ENCODE data around the gene LETM1.

The LETM1 gene

GRCh38 chr4:1822568-1823544, 33.1 kb downstream of the LETM1 start:
- Histone ChIP-seq H3K4ac (ENCODE audit: low read depth, low read length) (no peak overlapping the region), H3K27me3 (ENCODE audit: insufficient read depth, low read length) (no peaks in the 10 kb centered on the region), H3K36me3 (ENCODE audit: control insufficient read depth in 1 of 2, insufficient read depth in 2 of 2, low read length in 2 of 2) (peaks cover 64% of the 10 kb centered on the region in 2 experiments), H3K9me3 (ENCODE audit: insufficient read depth, low read depth, low read length) (no peaks in the 10 kb centered on the region), H4K91ac (ENCODE audit: low read depth, low read length) (no peak overlapping the region), H2AFZ (ENCODE audit: insufficient read depth, low read length, poor library complexity) (no peak overlapping the region), H3K4me3 (ENCODE audit: low read depth, low read length) (no peak overlapping the region), H2AK5ac (ENCODE audit: low read length) (no peak overlapping the region), H3K4me1 (ENCODE audit: control insufficient read depth in 1 of 2, insufficient read depth in 2 of 2, low read length in 2 of 2) (no peaks in the 10 kb centered on the region), H2BK5ac (ENCODE audit: low read depth, low read length, poor library complexity) (no peak overlapping the region), H3K4me2 (ENCODE audit: low read length) (no peak overlapping the region), H4K8ac (ENCODE audit: low read depth, low read length) (no peak overlapping the region), H3K18ac (ENCODE audit: low read length) (no peak overlapping the region), H2BK12ac (ENCODE audit: low read length) (no peak overlapping the region), H3K23ac (ENCODE audit: low read length) (no peak overlapping the region), H3K79me1 (ENCODE audit: low read length) (no peaks in the 10 kb centered on the region), H4K12ac (ENCODE audit: low read depth, low read length) (no peak overlapping the region), H3K14ac (ENCODE audit: low read length) (no peak overlapping the region), H3K27ac (ENCODE audit: low read depth, low read length) (no peak overlapping the region), H3K79me2 (ENCODE audit: control insufficient read depth, insufficient read depth, low read length, poor library complexity) (no peaks in the 10 kb centered on the region), H3K9ac (ENCODE audit: low read length) (no peak overlapping the region), H2BK120ac (ENCODE audit: insufficient read depth, low read length, poor library complexity) (no peak overlapping the region)
- no peak for DNase-seq
- WGBS (ENCODE audit: extremely low coverage, insufficient coverage, insufficient read length), result no CpG with 5 or more reads among the region's 37 CpGs

GRCh38 chr4:1821679-1822567, 34.0 kb downstream of the LETM1 start:
- no peak overlapping the region for H3K18ac ChIP-seq (ENCODE audit: low read length)
- no peak overlapping the region for H2BK120ac ChIP-seq (ENCODE audit: insufficient read depth, low read length, poor library complexity)
- no peak overlapping the region for H3K4me2 ChIP-seq (ENCODE audit: low read length)
- H3K79me1 ChIP-seq (ENCODE audit: low read length), result no peaks in the 10 kb centered on the region
- H3K79me2 ChIP-seq (ENCODE audit: control insufficient read depth, insufficient read depth, low read length, poor library complexity), result no peaks in the 10 kb centered on the region
- H4K8ac ChIP-seq (ENCODE audit: low read depth, low read length), result no peak overlapping the region
- H4K12ac ChIP-seq (ENCODE audit: low read depth, low read length), result no peak overlapping the region
- H2AFZ ChIP-seq (ENCODE audit: insufficient read depth, low read length, poor library complexity), result no peak overlapping the region
- H4K91ac ChIP-seq (ENCODE audit: low read depth, low read length), result no peak overlapping the region
- H3K4me3 ChIP-seq (ENCODE audit: low read depth, low read length), result no peak overlapping the region
- H3K27me3 ChIP-seq (ENCODE audit: insufficient read depth, low read length), result no peaks in the 10 kb centered on the region
- H2BK12ac ChIP-seq (ENCODE audit: low read length), result no peak overlapping the region
- no peak overlapping the region for H2AK5ac ChIP-seq (ENCODE audit: low read length)
- H3K4me1 ChIP-seq (ENCODE audit: control insufficient read depth in 1 of 2, insufficient read depth in 2 of 2, low read length in 2 of 2), result no peaks in the 10 kb centered on the region
- no peak overlapping the region for H3K9ac ChIP-seq (ENCODE audit: low read length)
- H3K27ac ChIP-seq (ENCODE audit: low read depth, low read length), result no peak overlapping the region
- no CpG with 5 or more reads among the region's 18 CpGs for WGBS (ENCODE audit: extremely low coverage, insufficient coverage, insufficient read length)
- H3K14ac ChIP-seq (ENCODE audit: low read length), result no peak overlapping the region
- H2BK5ac ChIP-seq (ENCODE audit: low read depth, low read length, poor library complexity), result no peak overlapping the region
- no peak overlapping the region for H3K23ac ChIP-seq (ENCODE audit: low read length)
- DNase-seq, result no peak
- no peak overlapping the region for H3K4ac ChIP-seq (ENCODE audit: low read depth, low read length)
- H3K36me3 ChIP-seq (ENCODE audit: control insufficient read depth in 1 of 2, insufficient read depth in 2 of 2, low read length in 2 of 2), result peaks cover 68 to 69% of the 10 kb centered on the region in 2 experiments
- no peaks in the 10 kb centered on the region for H3K9me3 ChIP-seq (ENCODE audit: insufficient read depth, low read depth, low read length)

GRCh38 chr4:1819816-1820215, 36.1 kb downstream of the LETM1 start:
- WGBS (ENCODE audit: extremely low coverage, insufficient coverage, insufficient read length), result no CpG with 5 or more reads among the region's 7 CpGs
- no peak for DNase-seq
- H3K4me3 ChIP-seq (ENCODE audit: low read depth, low read length), result no peak overlapping the region
- no peak overlapping the region for H2BK12ac ChIP-seq (ENCODE audit: low read length)
- H4K91ac ChIP-seq (ENCODE audit: low read depth, low read length), result no peak overlapping the region
- peaks cover 68 to 73% of the 10 kb centered on the region in 2 experiments for H3K36me3 ChIP-seq (ENCODE audit: control insufficient read depth in 1 of 2, insufficient read depth in 2 of 2, low read length in 2 of 2)
- no peak overlapping the region for H2AFZ ChIP-seq (ENCODE audit: insufficient read depth, low read length, poor library complexity)
- H3K27ac ChIP-seq (ENCODE audit: low read depth, low read length), result no peak overlapping the region
- no peak overlapping the region for H3K14ac ChIP-seq (ENCODE audit: low read length)
- no peak overlapping the region for H3K4me2 ChIP-seq (ENCODE audit: low read length)
- H3K4ac ChIP-seq (ENCODE audit: low read depth, low read length), result no peak overlapping the region
- H3K79me2 ChIP-seq (ENCODE audit: control insufficient read depth, insufficient read depth, low read length, poor library complexity), result no peaks in the 10 kb centered on the region
- H3K9ac ChIP-seq (ENCODE audit: low read length), result no peak overlapping the region
- H4K8ac ChIP-seq (ENCODE audit: low read depth, low read length), result no peak overlapping the region
- H3K23ac ChIP-seq (ENCODE audit: low read length), result no peak overlapping the region
- H3K27me3 ChIP-seq (ENCODE audit: insufficient read depth, low read length), result no peaks in the 10 kb centered on the region
- H2AK5ac ChIP-seq (ENCODE audit: low read length), result no peak overlapping the region
- no peak overlapping the region for H4K12ac ChIP-seq (ENCODE audit: low read depth, low read length)
- H3K79me1 ChIP-seq (ENCODE audit: low read length), result no peaks in the 10 kb centered on the region
- H3K9me3 ChIP-seq (ENCODE audit: insufficient read depth, low read depth, low read length), result no peaks in the 10 kb centered on the region
- H2BK5ac ChIP-seq (ENCODE audit: low read depth, low read length, poor library complexity), result no peak overlapping the region
- H2BK120ac ChIP-seq (ENCODE audit: insufficient read depth, low read length, poor library complexity), result no peak overlapping the region
- H3K4me1 ChIP-seq (ENCODE audit: control insufficient read depth in 1 of 2, insufficient read depth in 2 of 2, low read length in 2 of 2), result no peaks in the 10 kb centered on the region
- no peak overlapping the region for H3K18ac ChIP-seq (ENCODE audit: low read length)

- Histone ChIP-seq H3K27ac (ENCODE audit: low read depth, low read length) (no peak overlapping the region), H3K4me1 (ENCODE audit: control insufficient read depth in 1 of 2, insufficient read depth in 2 of 2, low read length in 2 of 2) (no peaks in the 10 kb centered on the region), H3K23ac (ENCODE audit: low read length) (no peak overlapping the region), H3K4me2 (ENCODE audit: low read length) (no peak overlapping the region), H2BK5ac (ENCODE audit: low read depth, low read length, poor library complexity) (no peak overlapping the region), H3K9me3 (ENCODE audit: insufficient read depth, low read depth, low read length) (no peaks in the 10 kb centered on the region), H3K79me1 (ENCODE audit: low read length) (no peaks in the 10 kb centered on the region), H3K4ac (ENCODE audit: low read depth, low read length) (no peak overlapping the region), H3K79me2 (ENCODE audit: control insufficient read depth, insufficient read depth, low read length, poor library complexity) (no peaks in the 10 kb centered on the region), H3K14ac (ENCODE audit: low read length) (no peak overlapping the region), H3K4me3 (ENCODE audit: low read depth, low read length) (no peak overlapping the region), H3K9ac (ENCODE audit: low read length) (no peak overlapping the region), H4K91ac (ENCODE audit: low read depth, low read length) (no peak overlapping the region), H3K36me3 (ENCODE audit: control insufficient read depth in 1 of 2, insufficient read depth in 2 of 2, low read length in 2 of 2) (peaks cover 68 to 74% of the 10 kb centered on the region in 2 experiments), H4K8ac (ENCODE audit: low read depth, low read length) (no peak overlapping the region), H2AFZ (ENCODE audit: insufficient read depth, low read length, poor library complexity) (no peak overlapping the region), H4K12ac (ENCODE audit: low read depth, low read length) (no peak overlapping the region), H2AK5ac (ENCODE audit: low read length) (no peak overlapping the region), H2BK120ac (ENCODE audit: insufficient read depth, low read length, poor library complexity) (no peak overlapping the region), H3K27me3 (ENCODE audit: insufficient read depth, low read length) (no peaks in the 10 kb centered on the region), H3K18ac (ENCODE audit: low read length) (no peak overlapping the region), H2BK12ac (ENCODE audit: low read length) (no peak overlapping the region)
- DNase-seq, result no peak
- WGBS (ENCODE audit: extremely low coverage, insufficient coverage, insufficient read length), result no CpG with 5 or more reads among the region's 10 CpGs
These were observed 36.7 kb downstream of the LETM1 start for GRCh38 chr4:1819284-1819683.
